SU-DHL-6 (cell line): ENCODE data around the gene ARHGAP40.

ENCODE experiments used
- CTCF ChIP-seq: fragments of 200-600 bp; sonication (generic); IDR thresholded peaks from one replicate; pipeline ENCODE4 v1.5.1; 2017; ENCODE audit warnings: antibody characterized with exemption, mild to moderate bottlenecking, low read length, moderate library complexity; ENCODE audit not compliant: insufficient read depth, poor library complexity, severe bottlenecking
- EZH2phosphoT487 ChIP-seq: fragments of 200-600 bp; sonication (generic), shearing (Covaris generic); conservative IDR thresholded peaks from 2 replicates; pipeline ENCODE4 v1.6.1; 2018; ENCODE audit warnings: mild to moderate bottlenecking, antibody characterized with exemption, low read length, moderate library complexity, mixed read lengths

- TF ChIP-seq CTCF (no peak), EZH2phosphoT487 (no peak)
Measured at GRCh38 chr20:38645351-38645750, 43.7 kb downstream of the ARHGAP40 start.
